Activated CD4-positive, alpha-beta T cell treated with anti-CD3 and anti-CD28 coated beads for 4 hours (primary cell): ENCODE measurements around the gene TAMALIN.
A peak's percentile ranks its signal among the peaks of the same experiment; 100 is the strongest.

Experiments
- DNase-seq, 2 donors: peaks; one replicate each; pipeline ENCODE4 v3.0.0-alpha.2; 2020

The TAMALIN gene

GRCh38 chr12:51985154-51985835 lies 21.5 kb upstream of the TAMALIN start:
- DNase-seq: no peak

DNA sequence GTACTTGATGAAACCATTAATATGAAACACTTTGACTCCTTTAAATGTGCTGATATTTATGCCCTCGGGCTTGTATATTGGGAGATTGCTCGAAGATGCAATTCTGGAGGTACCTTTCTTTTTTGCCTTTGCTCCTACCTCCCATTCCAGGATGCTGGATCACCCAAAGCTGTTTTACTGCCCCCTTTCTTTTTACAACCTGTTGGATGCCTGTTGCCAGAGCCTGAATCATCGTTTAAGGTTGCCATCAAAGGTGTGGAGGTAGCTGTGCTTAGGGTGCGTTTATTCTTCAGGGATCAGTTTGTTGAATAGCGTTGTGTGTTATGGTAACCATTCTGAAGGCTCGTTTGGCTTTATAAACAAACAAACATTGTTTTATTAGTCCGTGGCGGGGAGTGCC lies 19.9 kb upstream of the TAMALIN start:
- DNase-seq: no peak

GRCh38 chr12:51992246-51992645 lies 14.5 kb upstream of the TAMALIN start:
- no peak for DNase-seq

DNA sequence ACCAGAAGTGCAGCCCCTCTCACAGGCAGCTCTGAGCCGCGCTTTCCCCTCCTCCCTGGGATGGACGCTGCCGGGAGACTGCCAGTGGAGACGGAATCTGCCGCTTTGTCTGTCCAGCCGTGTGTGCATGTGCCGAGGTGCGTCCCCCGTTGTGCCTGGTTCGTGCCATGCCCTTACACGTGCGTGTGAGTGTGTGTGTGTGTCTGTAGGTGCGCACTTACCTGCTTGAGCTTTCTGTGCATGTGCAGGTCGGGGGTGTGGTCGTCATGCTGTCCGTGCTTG lies 12.3 kb upstream of the TAMALIN start:
- no peak for DNase-seq

- no peak for DNase-seq
Observed at GRCh38 chr12:51994959-51995358, 11.8 kb upstream of the TAMALIN start.

GRCh38 chr12:51997136-51997535 lies 9.6 kb upstream of the TAMALIN start:
- no peak for DNase-seq

GRCh38 chr12:52003016-52003550 lies 3.7 kb upstream of the TAMALIN start:
- DNase-seq: no peak

DNA sequence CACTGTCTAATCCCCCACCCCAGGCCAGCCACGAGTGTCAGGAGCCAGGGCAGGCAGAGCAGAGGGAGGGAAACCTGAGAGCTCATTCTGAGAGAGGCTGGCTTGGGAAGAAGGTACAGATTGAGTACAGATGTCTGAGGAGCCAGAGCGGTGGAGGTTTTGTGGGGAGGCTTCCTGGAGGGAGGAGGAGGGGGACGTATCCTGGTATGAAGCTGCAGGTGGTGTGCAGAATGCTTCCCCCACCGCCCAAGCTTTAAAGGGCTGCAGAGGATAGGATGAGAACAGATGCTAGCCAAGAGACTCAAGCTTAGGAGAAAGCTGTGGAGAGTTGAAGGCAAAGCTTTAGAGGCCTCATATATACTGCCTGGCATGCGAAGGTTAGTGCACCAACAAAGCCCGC lies 3.2 kb upstream of the TAMALIN start:
- no peak for DNase-seq

DNA sequence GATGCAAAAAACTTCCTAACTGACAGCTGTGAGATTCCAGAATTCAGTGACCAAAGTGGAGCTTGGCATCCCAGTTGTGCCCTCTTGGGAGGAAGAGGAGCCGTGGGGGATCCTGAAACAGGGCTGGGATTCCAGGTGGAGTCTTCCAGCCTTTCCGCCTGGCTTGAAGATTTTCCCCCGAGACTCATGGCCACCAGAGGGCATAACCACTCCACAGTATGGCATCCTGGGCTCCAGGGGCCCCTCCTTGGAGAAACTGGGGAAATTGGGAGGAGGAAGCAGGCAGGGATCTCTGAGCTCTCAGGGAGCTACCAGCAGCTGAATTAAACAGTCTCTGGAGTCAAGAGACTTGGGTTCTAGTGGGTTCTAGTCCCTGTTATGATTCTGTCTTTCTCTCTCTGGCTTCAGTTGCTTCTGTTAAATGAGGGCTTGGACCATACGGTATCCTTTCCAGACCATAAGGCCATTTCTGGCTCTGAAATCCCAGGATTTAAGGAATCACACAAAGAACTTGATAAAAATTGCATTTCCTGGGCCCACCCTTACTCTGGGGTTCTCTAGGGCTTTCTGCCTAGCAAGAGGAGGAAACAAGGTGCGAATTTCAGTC lies 2.6 kb upstream of the TAMALIN start:
- DNase-seq: peak in 1 of 2 donors; percentile 29

DNA sequence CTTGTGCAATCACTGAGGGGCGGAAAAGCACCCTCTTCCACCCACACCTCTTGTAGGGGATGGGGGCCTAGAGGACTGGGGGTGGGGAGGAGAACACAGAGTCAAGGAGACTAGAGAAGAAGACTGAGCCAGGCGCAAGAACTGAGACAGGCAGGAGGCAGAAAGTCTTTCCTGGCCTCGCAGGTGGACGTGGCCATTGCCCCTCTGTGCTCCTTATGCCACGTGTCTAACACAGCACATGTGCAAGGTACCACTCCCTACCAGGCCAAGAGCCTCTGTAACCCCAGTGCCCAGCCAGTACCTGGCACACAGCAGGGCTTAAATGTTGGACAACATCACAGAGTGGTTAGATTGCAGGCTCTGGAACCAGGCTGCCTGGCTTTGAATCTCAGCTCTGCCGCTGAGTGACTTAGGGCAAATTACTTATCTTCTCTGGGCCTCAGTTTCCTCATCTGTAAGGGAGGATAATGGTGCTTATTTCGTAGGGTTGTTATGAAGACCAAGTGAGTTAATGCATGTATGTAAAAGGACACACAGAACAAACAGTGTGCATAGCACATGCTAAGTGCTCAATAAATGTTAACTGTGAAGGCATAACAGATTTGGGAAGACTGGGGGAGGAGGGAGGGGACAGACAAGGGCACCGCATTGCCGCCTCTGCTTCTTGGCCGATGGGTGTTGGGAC lies 1.4 kb upstream of the TAMALIN start:
- DNase-seq: no peak

GRCh38 chr12:52005903-52006703 lies 643 bp upstream of the TAMALIN start:
- DNase-seq: no peak

DNA sequence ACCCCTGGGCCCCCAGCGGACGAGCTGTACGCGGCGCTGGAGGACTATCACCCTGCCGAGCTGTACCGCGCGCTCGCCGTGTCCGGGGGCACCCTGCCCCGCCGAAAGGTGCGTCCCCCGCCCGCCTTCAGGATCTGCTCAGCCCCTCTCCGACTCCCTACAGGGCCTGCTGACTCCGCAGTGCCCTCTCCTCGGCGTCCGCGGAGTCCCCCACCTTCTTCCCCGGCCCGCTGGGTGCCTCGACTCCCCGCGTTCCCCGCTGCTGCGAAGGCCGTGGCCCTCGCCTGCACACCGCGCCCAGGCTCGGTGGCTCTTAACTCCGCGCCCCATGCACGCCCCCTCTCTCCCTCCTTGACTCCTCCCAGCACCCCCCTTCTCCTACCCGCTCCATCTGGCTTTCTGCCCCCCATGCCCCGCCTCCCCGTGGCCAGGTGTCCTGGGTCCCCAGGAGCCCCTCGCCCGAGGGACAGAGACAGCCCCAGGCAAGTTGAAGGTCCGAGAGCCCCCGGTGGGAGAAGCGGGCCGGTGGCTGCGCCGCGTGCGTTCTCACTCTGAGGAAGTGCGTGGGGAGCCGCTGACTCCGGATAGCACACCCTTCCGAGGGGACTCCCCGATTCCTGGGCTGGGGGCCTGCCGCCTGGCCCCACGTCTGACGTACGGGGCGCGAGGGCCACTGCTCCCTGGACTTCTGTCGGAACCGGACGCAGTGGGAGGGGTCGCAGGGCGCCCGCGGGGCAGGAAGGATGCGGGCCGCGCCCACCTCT lies 594 bp downstream of the TAMALIN start:
- DNase-seq: peak; percentile 55 to 68

DNA sequence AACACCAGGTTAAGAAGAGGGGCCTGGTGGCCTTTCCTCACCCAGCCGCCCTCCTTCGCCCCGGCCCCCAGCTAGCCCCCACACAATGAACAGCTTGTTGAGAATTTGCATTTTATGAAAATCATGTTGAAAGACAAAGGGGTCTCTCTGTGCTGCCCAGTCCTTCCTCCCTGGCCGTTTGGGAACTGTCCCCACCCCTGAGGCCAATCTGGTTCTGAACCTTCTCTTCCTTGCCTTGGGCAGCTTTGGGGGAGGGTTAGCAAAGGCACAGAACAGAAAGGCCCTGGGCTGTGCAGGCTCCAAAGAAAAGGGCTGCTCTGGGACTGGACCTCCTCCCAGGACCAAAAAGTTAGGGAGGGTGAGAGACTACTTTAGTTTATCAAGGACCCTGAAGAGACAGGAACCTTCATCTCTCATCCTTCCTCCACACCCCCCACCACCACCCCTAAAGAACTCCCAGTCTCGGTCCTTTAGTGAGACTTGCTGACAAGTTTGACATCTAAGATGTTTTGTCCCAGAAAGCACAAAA lies 1.3 kb downstream of the TAMALIN start:
- DNase-seq: no peak

GRCh38 chr12:52009081-52009751 lies 2.5 kb downstream of the TAMALIN start:
- no peak for DNase-seq

DNA sequence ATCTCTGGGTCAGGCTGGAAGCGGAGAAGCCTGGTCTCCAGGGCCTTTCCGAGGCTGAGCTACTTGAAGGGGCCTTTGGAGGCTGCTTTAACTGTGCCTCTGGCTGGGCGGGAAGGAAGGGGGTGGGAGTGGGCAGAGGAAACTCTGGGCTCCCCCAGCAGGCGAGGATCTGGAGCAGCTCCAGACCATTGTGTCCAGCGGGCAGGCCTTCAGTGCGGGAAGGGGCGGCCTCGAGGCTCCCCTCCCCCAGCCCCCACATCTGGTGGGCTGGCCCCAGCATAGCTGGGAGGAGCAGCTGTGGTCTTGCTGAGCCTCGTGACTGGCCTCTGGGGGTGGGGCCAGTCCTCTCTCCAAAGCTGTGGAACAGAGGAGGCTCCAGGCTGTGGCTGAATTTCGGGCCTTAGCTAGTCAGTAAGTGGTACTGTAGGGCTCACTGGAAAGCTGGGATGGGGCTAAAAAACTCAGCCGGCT lies 3.4 kb downstream of the TAMALIN start:
- no peak for DNase-seq

DNA sequence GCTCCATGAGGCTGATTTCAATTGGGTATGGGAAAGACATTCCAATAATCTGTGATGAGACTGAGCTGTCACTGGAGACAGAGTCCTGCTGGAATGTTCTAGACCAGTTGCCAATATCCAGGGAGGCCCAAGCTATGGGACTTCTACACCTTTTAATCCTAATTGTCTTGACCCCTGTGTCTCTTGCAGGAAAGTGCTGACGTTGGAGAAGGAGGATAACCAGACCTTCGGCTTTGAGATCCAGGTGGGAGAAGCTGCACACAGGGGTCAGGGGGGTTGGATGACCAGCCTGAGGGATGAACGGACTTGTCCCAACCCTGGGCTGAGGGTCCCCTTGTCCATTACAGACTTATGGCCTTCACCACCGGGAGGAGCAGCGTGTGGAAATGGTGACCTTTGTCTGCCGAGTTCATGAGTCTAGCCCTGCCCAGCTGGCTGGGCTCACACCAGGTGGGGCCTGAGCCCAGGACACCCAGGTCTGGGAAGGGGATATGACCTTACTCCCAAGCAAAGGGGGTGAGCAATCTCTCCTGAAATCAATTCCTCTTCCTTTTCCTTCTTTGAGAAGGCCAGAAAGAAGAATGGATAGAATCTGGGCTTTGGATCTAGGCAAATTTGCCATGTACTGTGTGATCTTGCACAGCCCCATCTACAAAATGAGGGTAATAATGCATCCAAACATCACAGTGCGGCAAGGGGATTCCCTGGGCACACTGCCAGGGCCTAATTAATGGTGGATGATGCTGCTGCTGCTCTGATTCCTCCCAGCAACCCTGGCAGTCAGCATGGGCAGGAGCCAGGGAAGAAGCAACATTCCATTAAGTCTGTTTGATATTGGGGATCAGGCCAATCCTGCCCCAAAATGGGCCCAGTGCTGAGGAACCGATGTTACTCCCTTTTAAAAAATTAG lies 4.2 kb downstream of the TAMALIN start:
- no peak for DNase-seq

DNA sequence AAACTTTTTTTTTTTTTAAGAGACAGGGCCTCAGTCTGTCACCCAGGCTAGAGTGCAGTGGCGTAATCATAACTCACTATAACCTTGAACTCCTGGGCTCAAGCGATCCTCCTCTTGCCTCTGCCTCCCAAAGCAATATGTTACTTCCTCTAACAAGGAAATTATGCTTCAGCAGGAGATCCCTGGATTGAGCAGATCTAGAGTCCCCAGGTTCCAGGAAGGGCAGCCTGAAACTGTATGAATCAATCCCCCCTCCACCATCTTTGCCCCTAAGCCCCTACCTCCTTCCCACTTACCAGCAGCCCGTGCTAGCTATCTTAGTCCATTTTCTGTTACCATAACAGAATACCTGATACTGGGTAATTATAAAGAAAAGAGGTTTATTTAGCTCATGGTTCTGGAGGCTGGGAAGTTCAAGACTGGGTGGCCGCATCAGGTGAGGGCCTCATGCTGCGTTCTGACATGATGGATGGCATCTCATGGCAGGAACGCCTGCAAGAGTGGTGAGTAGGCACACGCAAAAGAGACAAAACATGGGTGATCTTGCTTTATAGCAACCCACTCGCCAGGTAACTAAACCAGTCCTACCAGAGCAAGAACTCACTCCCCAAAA lies 5.0 kb downstream of the TAMALIN start:
- DNase-seq: no peak

GRCh38 chr12:52013626-52014310 lies 7.0 kb downstream of the TAMALIN start:
- no peak for DNase-seq
